ENCODE results near the gene CTNND2.
"Not testable (repeated sequence)": the region's sequence is repeated elsewhere in the genome, so short reads cannot be mapped to it uniquely, and the experiment has no call there.

CTNND2 gene

GRCh38 chr5:11851416-11851815 is 52.8 kb downstream of the CTNND2 start:
- TF ChIP-seq EZH2phosphoT487 (IDR thresholded peaks at IDR 0.05; ENCODE audit: low read length) (no peak), EZH2 (optimal IDR thresholded peaks at IDR 0.05; ENCODE audit: low read depth, low read length) (no peak), CTCF (IDR thresholded peaks at IDR 0.05; ENCODE audit: low read length) (no peak)
- Histone ChIP-seq H4K20me1 (ENCODE audit: insufficient read depth, low read length) (no peaks in the 10 kb centered on the region), H3K27ac (ENCODE audit: low read length) (no peak overlapping the region), H3K4me1 (ENCODE audit: low read length) (no peaks in the 10 kb centered on the region), H3F3A (ENCODE audit: insufficient read depth, low read length) (no peaks in the 10 kb centered on the region), H3K79me2 (ENCODE audit: low read length) (no peaks in the 10 kb centered on the region), H3K9me3 (replicated peaks; ENCODE audit: insufficient read depth, low read length) (no peaks in the 10 kb centered on the region), H3K36me3 (replicated peaks; ENCODE audit: insufficient read depth, low read length) (no peaks in the 10 kb centered on the region), H2AFZ (ENCODE audit: low read length) (no peak overlapping the region), H3K9ac (ENCODE audit: low read length) (no peak overlapping the region), H3K4me2 (ENCODE audit: low read depth, low read length) (no peak overlapping the region), H3K9me2 (replicated peaks; ENCODE audit: insufficient read depth, low read length) (no peaks in the 10 kb centered on the region), H3K4me3 (ENCODE audit: low read length) (no peak overlapping the region), H3K27me3 (replicated peaks; ENCODE audit: insufficient read depth, low read length) (no peaks in the 10 kb centered on the region)
- DNase-seq, result no peak

- not testable (repeated sequence) for H3K9ac ChIP-seq (ENCODE audit: low read length); H3K9me2 ChIP-seq (replicated peaks; ENCODE audit: insufficient read depth, low read length); H2AFZ ChIP-seq (ENCODE audit: low read length); H3K27me3 ChIP-seq (replicated peaks; ENCODE audit: insufficient read depth, low read length); H3K79me2 ChIP-seq (ENCODE audit: low read length); H3K4me2 ChIP-seq (ENCODE audit: low read depth, low read length); H3F3A ChIP-seq (ENCODE audit: insufficient read depth, low read length); H3K9me3 ChIP-seq (replicated peaks; ENCODE audit: insufficient read depth, low read length); H3K27ac ChIP-seq (ENCODE audit: low read length); DNase-seq; H3K4me1 ChIP-seq (ENCODE audit: low read length); H4K20me1 ChIP-seq (ENCODE audit: insufficient read depth, low read length); H3K36me3 ChIP-seq (replicated peaks; ENCODE audit: insufficient read depth, low read length); H3K4me3 ChIP-seq (ENCODE audit: low read length)
Measured at GRCh38 chr5:11828566-11828965, 75.7 kb downstream of the CTNND2 start.

- no peaks in the 10 kb centered on the region for H4K20me1 ChIP-seq (ENCODE audit: insufficient read depth, low read length)
- no peak overlapping the region for H3K4me2 ChIP-seq (ENCODE audit: low read depth, low read length)
- TF ChIP-seq EZH2 (optimal IDR thresholded peaks at IDR 0.05; ENCODE audit: low read depth, low read length) (no peak), EZH2phosphoT487 (IDR thresholded peaks at IDR 0.05; ENCODE audit: low read length) (no peak), CTCF (IDR thresholded peaks at IDR 0.05; ENCODE audit: low read length) (no peak)
- H3K9ac ChIP-seq (ENCODE audit: low read length), result no peak overlapping the region
- no peak overlapping the region for H3K27ac ChIP-seq (ENCODE audit: low read length)
- no peaks in the 10 kb centered on the region for H3K4me1 ChIP-seq (ENCODE audit: low read length)
- H3K27me3 ChIP-seq (replicated peaks; ENCODE audit: insufficient read depth, low read length), result no peaks in the 10 kb centered on the region
- DNase-seq, result no peak
- H3K9me2 ChIP-seq (replicated peaks; ENCODE audit: insufficient read depth, low read length), result no peaks in the 10 kb centered on the region
- no peaks in the 10 kb centered on the region for H3F3A ChIP-seq (ENCODE audit: insufficient read depth, low read length)
- no peak overlapping the region for H2AFZ ChIP-seq (ENCODE audit: low read length)
- no peaks in the 10 kb centered on the region for H3K79me2 ChIP-seq (ENCODE audit: low read length)
- H3K36me3 ChIP-seq (replicated peaks; ENCODE audit: insufficient read depth, low read length), result no peaks in the 10 kb centered on the region
- no peak overlapping the region for H3K4me3 ChIP-seq (ENCODE audit: low read length)
- no peaks in the 10 kb centered on the region for H3K9me3 ChIP-seq (replicated peaks; ENCODE audit: insufficient read depth, low read length)
Measured at GRCh38 chr5:11822598-11822997, 81.6 kb downstream of the CTNND2 start.

- no peak overlapping the region for H3K9ac ChIP-seq (ENCODE audit: low read length)
- no peaks in the 10 kb centered on the region for H4K20me1 ChIP-seq (ENCODE audit: insufficient read depth, low read length)
- TF ChIP-seq EZH2 (optimal IDR thresholded peaks at IDR 0.05; ENCODE audit: low read depth, low read length) (no peak), CTCF (IDR thresholded peaks at IDR 0.05; ENCODE audit: low read length) (no peak), EZH2phosphoT487 (IDR thresholded peaks at IDR 0.05; ENCODE audit: low read length) (no peak)
- DNase-seq, result no peak
- no peaks in the 10 kb centered on the region for H3K36me3 ChIP-seq (replicated peaks; ENCODE audit: insufficient read depth, low read length)
- no peak overlapping the region for H3K4me2 ChIP-seq (ENCODE audit: low read depth, low read length)
- no peak overlapping the region for H2AFZ ChIP-seq (ENCODE audit: low read length)
- H3K4me1 ChIP-seq (ENCODE audit: low read length), result no peaks in the 10 kb centered on the region
- H3K79me2 ChIP-seq (ENCODE audit: low read length), result no peaks in the 10 kb centered on the region
- no peaks in the 10 kb centered on the region for H3F3A ChIP-seq (ENCODE audit: insufficient read depth, low read length)
- H3K4me3 ChIP-seq (ENCODE audit: low read length), result no peak overlapping the region
- no peaks in the 10 kb centered on the region for H3K27me3 ChIP-seq (replicated peaks; ENCODE audit: insufficient read depth, low read length)
- H3K27ac ChIP-seq (ENCODE audit: low read length), result no peak overlapping the region
- no peaks in the 10 kb centered on the region for H3K9me2 ChIP-seq (replicated peaks; ENCODE audit: insufficient read depth, low read length)
- H3K9me3 ChIP-seq (replicated peaks; ENCODE audit: insufficient read depth, low read length), result no peaks in the 10 kb centered on the region
Measured at GRCh38 chr5:11815916-11816315, 88.3 kb downstream of the CTNND2 start.
